CD4-positive, alpha-beta T cell treated with Interleukin-17A for 4 hours (primary cell): ENCODE data around the gene DCC.

Experiments used
- DNase-seq: peaks from one replicate; pipeline ENCODE4 v3.0.0-alpha.2; 2020; ENCODE audit warnings: mixed read lengths

DCC gene

DNA sequence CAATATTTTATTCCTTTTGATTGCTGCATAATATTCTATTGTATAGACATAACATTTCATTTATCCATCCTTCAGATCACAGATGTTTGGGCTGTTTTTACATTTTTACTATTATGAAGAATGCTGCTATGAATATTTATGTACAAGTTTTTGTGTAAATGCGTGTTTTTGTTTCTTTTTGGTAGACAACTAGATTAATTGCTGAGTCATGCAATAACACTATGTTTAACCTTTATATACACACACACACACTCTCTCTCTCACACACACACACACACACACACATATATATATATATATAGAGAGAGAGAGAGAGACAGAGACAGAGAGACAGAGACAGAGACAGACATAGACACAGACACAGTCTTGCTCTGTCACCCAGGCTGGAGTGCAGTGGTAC lies 926.9 kb downstream of the DCC start:
- no peak for DNase-seq

DNA sequence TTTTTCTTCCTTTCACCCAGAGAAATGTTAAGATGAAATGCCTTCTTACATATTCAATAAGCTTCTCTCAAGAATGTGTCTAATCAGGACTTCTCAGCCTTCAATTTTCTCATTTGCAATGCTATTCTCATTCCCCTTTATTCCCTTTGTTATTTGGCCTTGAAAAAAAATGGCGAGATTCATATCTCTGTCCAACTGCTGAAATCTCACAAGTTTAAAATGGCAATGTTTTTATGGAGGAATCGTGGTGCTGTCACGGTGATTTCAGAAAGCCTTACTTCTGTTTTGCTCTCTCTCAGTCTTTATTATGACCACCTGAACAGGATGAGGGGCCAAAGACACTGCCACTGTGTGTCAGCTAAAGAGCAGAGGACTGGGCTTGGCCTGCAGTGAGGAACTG lies 928.5 kb downstream of the DCC start:
- DNase-seq = no peak

DNA sequence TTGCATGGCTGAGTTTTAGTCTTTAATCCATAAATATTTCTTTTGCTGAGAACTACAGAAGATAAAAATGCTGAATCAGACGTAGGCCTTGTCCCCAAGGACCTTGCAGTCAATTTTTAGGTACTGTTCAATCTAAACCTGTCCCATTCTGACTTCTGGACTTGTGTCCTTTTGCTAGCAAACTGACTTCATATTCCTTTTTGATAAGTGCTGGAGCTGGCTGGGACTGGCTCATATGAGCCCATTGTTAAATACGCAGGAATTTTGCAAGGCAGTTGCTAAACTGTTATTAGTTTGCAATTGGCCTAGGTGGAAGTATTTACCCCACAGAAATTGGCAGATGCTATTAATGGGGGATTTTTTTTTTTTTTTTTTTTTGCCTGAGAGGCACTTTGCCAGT lies 941.4 kb downstream of the DCC start:
- no peak for DNase-seq

DNA sequence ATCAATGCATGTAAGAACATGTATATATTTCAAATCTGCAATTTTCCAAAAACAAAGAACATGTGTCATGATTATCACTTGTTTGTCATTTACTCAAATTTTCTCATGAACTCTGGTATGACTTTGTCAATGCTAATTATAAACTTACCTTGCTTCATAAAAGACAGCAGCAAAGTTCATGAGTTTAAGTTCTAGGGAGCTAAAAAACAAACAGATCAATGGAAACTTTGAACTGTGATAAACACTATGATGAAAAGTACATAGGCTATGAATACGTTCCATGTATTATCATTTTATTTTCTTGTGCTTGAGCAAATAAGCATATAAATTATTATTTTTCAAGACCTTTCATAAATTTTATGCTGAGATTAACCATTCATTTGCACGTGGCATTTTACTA lies 943.7 kb downstream of the DCC start:
- DNase-seq = no peak

DNA sequence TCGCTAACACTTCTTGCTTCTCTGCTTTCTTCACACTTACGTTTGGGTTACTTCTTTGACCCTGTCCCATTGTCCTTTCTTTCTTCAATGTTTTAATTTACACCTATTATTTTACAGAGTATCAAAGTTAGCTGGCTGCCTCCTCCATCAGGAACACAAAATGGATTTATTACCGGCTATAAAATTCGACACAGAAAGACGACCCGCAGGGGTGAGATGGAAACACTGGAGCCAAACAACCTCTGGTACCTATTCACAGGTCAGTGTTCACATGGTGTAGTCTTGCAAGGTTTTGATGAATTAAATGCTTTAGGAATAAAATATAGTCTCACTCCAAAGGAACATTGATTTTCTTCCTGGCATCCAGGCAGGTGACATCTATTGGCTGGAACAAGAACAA lies 965.5 kb downstream of the DCC start:
- DNase-seq = no peak

DNA sequence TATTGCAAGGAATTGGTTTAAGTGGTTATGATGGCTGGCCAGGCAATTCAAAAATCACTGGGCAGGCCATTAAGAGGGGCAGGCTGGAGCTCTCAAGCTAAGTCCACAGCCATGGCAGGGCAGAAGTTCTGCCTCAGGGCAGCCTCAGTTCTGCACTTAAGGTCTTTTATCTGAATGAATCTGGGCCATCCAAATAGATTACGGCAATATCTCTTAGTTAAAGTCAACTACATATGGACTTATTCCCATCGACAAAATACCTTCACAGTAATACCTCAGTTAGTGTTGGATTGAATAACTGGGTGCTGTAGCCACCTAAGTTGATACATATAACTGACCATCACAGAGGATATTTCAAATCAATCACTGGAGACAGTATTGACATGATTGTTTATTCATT lies 979.6 kb downstream of the DCC start:
- no peak for DNase-seq

DNA sequence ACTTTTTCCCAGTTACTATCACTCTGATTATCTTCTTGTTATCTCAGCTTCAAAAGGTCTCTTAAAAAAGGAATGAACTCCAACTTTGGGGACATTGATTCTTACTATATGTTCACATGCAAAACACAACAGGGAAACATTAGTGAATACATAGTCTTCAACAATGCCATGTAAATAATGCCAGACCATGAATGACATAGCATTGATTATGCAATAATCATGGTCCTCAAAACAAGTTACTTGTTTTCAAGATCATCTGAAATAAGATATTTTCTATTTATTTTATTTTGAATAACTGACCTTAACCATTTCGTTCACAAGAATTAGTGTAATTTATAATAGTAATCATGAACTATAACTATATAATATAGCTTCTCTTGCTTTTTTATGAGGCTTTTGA lies 982.2 kb downstream of the DCC start:
- no peak for DNase-seq

DNA sequence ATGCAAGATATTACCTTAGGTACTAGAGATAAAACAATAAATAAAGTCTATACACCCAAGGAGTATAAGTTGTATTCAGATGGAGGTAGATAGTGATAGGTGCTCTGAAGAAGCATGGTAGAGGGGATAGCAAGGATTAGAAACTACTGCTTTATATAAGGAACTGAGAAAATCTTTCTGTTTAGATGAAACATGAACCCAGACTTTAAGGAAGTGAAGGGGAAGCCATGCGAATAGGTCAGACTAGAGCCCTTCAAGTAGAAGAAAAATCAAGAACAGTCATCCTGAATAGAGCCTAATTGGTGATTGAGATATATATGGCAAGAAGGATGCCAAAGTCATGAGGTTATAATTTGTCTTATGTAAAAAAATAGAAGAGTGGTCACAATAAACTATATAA lies 984.4 kb downstream of the DCC start:
- DNase-seq = no peak

DNA sequence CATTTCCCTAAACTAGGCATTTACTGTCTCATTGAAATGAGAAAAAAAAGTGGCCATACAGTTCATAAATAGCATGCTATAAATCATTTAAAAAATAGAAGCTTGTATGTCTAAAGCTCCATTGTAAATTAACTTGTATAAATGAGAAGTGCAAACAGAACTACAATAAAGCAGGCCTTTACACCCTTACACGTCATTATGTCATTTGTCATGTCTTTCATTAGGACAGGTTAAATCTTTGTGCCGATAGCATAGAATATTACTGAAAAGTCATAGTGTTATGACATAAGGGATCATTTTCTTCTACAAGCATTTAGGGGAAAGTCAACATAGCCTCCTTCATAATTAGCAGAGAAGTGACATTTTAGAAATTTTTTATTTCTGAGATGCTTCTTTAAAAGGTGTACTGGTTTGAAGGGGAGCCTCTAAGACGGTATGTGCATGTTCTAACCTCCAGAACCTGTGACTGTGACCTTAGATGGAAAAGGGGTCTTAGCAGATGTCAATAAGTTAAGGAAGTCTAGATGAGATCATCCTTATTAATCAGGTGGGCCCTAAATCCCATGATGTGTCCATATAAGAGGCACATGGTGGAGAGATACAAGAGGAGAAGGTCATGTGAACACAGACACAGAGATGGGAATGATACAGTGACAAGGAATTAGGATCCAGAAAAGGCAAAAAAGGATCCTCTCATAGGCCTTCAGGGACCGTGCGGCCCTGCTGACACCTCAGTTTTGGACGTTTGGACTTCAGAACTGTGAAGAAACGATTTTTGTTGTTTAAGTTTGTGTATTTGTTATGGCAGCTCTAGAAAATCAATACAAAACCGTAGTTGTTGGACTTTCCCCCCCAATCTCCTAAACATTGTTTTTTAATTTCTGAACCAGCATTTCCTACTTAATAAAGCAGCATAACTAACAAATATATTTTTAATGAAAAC lies 1020.8 kb downstream of the DCC start:
- no peak for DNase-seq

DNA sequence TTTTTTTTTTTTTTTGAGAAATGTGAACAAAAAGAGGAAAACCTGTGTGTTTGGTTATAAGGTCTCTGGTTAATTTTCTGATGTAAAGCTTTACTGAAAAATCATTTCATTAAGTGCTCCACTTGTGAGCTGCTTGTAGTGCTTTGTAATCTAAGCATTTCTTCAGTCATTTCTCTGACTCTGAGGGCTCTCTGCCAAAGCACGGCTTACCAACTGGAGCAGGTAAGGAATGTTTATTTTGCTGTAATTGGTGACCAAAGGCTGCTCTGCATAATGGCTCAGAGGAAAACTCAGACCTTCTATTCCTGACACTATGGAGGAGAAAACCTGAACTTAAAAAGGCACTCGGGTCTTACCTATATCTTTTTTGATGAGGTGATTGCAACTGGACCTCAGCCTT lies 1035.6 kb downstream of the DCC start:
- no peak for DNase-seq

DNA sequence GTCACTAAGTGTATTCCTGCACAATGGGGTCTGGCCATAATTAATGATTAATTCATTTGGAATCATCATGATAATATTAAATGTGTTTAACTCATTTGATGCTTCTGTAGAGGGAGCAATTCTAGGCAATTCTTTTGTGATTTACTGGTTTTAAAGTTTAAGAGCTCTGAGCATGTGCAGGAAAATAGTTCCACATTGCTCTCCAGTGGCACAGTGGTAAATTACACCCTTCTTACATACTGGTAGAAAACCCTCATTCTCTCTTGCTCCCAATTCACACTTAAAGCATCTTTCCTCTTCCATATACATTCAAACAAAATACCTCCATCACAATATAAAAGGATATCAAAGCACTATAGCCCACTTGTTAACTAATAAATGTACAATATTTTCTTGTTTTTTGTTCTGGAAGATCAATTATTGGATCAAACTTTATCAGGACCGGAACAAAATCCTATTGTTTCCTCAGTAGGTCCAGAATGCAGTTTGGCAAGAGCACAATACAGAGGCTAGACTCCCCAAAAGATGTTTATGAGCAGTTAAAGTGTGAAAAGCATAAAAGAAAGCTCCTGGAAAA lies 1040.2 kb downstream of the DCC start:
- DNase-seq = no peak

DNA sequence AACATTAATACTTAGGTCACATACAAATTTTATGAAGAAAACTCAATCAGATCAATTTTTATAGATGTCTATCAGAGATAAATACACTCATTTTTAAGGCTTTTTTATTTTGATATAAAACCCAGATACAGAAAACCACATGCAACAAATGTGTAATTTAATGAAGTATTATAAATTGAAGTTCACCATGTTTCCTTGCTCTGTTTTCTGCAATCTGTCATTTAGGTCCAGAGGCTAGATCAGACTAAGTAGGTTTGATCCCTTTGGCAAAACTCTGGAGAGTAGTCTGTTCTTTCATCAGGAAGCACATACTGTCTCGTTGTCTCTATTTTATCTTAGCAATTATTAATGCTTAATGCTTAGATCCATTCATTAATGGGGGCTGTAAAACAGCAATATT lies 1042.9 kb downstream of the DCC start:
- DNase-seq = no peak

DNA sequence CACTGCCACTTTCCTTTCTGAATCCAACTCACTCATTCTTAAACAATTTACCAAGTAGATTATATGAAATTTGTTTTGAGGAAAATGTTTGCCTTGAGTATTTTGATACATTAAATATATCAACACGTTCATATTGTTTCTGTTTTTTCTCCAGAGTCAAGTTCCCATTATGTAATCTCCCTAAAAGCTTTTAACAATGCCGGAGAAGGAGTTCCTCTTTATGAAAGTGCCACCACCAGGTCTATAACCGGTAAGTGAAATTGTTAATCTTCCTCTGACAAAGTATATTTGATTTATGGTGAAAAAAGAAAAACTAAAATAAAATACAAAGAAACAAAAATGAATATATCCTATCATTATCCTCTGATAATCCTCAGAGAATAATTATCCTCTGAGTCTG lies 1045.9 kb downstream of the DCC start:
- DNase-seq = no peak

DNA sequence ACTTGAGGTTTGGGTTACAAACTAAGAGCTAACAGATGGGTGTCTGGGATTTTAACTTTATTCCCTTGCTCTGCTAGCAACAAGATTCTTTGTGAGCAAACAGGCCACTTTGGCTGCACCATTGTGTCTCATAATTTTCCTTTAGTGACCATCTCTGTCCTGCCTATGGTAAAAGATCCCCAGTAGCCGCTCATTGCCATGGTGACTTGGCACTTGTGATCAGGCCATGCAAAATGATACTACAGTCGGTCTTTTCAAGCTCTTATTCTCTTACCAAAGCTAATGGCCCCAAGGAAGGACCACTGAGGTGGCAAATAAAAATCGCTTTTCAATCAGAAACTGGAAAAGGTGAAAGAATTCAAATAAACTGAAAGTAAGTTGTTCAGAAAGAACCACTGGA lies 1047.6 kb downstream of the DCC start:
- no peak for DNase-seq

DNA sequence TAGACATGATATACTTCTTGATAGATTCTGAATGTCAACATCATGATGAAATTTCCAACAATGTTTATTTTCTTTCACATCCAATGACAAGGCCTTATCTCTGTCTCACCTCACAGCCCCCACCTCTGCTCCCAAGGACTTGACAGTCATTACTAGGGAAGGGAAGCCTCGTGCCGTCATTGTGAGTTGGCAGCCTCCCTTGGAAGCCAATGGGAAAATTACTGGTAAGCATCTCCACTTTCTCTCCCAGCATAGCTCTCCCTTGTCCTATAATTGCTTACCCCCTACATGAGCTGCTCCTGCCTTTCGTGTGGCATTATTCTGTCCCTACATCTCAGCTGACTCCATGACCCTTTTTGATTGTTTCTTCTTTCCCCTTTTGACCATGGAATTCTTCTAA lies 1062.7 kb downstream of the DCC start:
- no peak for DNase-seq

DNA sequence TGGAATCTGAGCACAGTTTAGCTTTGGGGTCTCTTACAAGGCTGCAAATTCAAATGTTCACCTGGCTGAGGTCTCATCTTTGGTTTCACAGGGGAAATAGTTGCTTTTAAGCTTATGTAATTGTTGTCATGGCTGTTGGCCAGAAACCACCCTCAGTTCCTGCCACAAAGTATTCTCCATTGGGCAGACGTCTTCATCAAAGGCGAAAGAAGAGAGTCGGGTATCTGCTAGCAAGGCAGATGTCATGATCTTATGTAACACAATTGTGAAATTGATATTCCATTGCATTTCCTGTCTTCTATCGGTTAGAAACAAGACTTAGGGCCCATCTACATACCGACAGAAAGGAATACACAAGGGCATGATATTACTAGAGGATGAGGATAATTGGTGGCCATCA lies 1068.3 kb downstream of the DCC start:
- no peak for DNase-seq

DNA sequence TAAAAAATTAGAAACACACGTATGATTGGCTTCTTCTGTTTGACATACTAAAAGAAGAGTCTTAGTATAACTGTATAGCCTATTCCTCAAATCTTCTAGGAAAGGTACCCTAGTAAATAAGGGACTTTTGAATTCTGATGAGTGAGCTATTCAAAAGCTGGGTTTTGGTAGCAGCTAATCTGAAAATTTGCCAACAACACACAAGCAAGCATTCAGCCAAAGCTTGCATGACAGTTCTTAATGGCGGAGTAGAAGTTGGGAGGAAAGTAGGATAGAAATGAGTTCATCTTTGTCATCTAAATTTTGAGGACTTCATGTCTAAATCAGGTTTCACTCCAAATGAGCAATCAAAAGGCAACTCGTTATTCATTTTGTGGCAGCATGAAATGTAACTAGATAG lies 1071.5 kb downstream of the DCC start:
- DNase-seq = no peak

DNA sequence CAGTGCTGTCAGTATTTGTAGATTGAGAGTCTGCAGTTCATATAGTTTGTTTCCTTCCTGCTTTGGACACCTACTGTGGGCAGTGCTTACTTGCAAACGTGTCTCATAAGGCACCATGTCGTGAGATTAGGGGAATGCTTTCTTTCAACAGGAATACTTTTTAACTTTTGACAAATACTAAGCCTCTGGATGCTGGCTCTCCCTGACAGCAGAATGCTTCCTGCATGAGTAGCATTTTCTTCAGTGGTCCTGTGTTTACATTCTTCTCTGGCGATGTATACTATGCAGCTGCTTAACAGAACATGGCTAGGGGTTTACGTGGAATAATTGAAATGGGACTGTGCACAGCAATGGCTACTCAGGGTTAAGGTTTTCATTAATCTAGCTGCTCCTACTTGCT lies 1077.0 kb downstream of the DCC start:
- no peak for DNase-seq

DNA sequence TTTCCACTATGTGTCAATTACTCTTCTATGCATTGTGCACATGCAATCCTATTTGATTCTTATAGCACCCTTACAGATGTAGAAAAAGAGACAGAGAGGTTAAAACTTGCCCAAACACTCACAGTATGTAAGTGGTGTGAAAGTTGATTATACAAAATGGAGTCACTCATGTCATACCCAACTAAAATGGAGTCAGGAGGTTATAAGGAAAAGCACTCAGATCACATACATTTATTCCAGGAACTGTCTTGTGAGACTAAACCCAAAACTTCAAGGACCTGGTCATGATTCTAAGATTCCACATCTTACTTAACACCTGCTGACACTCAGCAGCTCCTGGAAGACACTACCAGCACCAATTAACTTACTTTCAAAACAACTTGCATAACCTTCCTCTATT lies 1081.9 kb downstream of the DCC start:
- DNase-seq = no peak

DNA sequence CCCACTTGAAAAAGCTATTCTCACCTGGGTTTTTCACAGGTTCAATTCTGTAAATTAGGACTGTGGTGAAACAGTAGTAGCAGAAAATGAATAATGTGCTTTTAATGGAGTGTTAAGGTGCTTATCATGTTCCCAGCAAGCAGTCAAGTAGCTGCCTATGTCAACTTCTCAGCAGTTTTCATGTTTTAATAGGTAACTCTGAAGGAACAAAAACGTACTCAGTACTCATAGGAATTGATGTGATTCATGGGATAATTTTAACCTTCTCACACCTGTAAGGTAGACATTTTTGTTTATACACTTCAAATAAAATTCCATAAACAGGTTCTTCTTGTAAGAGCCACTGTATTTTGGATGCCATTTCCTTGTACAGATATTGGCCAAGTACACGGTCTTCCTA lies 1082.9 kb downstream of the DCC start:
- no peak for DNase-seq

DNA sequence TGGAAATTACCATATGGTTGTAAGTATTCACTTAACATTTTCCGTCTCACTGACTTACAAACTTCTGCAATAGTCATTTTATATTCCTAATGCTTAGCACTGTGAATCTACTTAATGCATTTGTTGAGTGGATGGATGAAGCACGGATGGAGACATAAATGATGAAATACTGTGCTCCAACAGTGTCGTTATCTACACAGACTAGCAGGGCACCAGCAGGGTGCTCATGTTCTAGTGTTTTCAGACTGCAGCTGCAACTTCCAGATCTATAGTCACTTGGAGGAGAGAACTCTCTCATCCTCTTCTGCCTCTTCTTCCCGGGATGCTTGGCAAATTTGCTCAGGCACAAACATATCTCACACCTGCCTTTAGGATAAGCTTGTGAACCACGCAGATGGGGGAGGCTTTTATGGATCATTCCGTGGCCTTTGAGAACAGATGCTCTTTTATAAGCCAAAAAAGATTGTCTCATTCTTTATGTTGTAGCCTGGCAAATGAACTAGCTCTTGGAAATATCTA lies 1086.7 kb downstream of the DCC start:
- DNase-seq = no peak

DNA sequence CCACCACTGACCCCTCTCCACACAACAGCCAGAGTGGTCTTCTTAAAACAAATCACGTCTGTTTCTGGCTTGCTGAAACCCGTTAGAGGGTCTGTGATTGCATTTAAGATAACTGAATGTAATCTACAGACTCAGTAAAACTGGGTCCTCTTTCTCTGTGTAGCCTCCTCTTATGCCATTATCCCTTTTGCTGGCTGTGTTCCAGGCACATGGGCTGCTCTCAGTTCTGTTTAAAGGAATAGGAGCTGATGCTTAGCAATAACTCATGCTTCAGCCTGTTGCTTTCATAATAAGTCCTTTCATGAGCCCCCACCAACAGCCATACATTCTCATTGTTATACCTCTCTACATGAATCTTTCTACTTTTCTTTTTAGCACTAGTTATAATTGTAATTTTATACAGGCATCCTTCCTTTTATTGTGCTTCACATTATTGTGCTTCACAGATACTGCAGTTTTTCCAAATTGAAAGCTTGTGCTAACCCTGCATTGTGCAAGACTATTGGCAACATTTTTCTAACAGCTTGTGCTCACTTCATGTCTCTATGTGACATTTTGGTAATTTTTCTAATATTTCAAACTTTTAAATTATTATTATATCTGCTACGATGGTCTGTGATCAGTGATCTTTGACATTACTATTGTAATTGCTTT lies 1101.9 kb downstream of the DCC start:
- DNase-seq = no peak

DNA sequence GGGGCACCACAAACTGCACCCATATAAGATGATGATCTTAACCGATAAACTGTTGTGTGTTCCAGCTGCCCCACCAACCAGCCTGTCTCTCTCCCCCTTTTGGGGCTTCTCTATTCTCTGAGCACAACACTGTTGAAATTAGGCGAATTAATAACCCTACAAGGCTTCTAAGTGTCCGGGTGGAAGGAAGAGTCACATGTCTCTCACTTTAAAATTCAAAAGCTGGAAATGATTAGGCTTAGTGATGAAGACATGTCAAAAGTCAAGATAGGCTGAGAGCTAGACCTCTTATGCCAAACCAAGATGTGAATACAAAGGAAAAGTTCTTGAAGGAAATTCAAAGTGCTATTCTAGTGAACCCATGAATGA lies 1102.4 kb downstream of the DCC start:
- no peak for DNase-seq

DNA sequence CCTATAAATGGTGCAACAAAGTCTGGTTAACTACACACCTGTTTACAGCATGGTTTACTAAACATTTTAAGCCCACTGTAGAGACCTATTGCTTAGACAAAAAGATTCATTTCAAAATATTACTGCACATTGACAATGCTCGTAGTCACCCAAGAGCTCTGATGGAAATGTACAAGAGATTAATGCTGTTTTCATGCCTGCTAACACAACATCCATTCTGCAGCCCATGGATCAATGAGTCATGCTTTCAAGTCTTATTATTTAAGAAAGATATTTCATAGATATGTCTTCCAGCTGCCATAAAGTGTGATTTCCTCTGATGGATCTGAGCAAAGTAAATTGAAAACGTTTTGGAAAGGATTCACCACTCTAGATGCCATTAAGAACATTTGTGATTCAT lies 1103.3 kb downstream of the DCC start:
- DNase-seq = no peak
